Right cardiac atrium (tissue), 5 donors: ENCODE data around the gene SMARCB1. TPM values are rescaled to one million over a fixed set of nuclear protein-coding genes. Genes with fewer than 3 reads are reported as not detected.

Experiments used
- ATAC-seq, 2 donors: fragments of 200-7000 bp; cut with Tn5 transposase; one replicate each; pipeline versions ENCODE4 v1.8.0 to v1.9.1; 2020; ENCODE audit warnings: moderate library complexity in 2 of 2, mild to moderate bottlenecking in 1 of 2
- DNase-seq, 3 donors: peaks; one replicate each; pipeline ENCODE4 v3.0.0-alpha.2; 2020
- H3K27ac ChIP-seq: one replicate; pipeline ENCODE4 v1.5.1; 2013; ENCODE audit warnings: mild to moderate bottlenecking, low read length, control low read depth, moderate library complexity
- H3K27me3 ChIP-seq: one replicate; pipeline ENCODE4 v1.6.1; 2013; ENCODE audit not compliant: control insufficient read depth, insufficient read depth
- H3K4me1 ChIP-seq: one replicate; pipeline ENCODE4 v1.6.1; 2013; ENCODE audit warnings: low read length; ENCODE audit not compliant: control insufficient read depth, insufficient read depth
- H3K4me3 ChIP-seq: one replicate; pipeline ENCODE4 v1.5.1; 2013; ENCODE audit warnings: low read length, control low read depth
- H3K9me3 ChIP-seq: one replicate; pipeline ENCODE4 v1.6.1; 2013; ENCODE audit warnings: low read length; ENCODE audit not compliant: control insufficient read depth
- WGBS: extraction: QIAGEN DNeasy Blood & Tissue Kit; methylation state at CpG from one replicate; pipeline ENCODE4 v1.1.7; 2013; 5-methylcytosine and 5-hydroxymethylcytosine counted together
- intact Hi-C, 4 donors: fragments of 100-400 bp; cut with DNase I; formaldehyde crosslinking; loops; one replicate each; pipeline versions ENCODE4 v1.11.0 to v1.14.0; 2022 to 2023
- polyA plus RNA-seq: library from polyadenylated mRNA; stranded (reverse); fragments of 200-250 nt; gene quantifications from one replicate; pipeline ENCODE4 v1.2.3, GENCODE V29; 2013
- total RNA-seq, 4 donors: library from RNA; stranded (reverse); fragmentation: NEBNext Ultra II Directional; extraction: Animal tissue kit (Norgen Biotek cat#: 25700); gene quantifications; one replicate each; pipeline ENCODE4 v1.2.1, GENCODE V29; 2021
- donor health status: healthy with polysubstance abuse.
- donor health status: DM: no; HTN: yes; CAD: no.
- donor health status: DM: no; HTN: no; CAD: no.
- donor health status: DM: no; HTN: yes; CAD: no; lungs with severe emphysema.
- donor health status: DM: yes; HTN: yes; CAD: no.

The SMARCB1 gene
- total and polyA plus RNA-seq, 5 donors, result 41.1 to 55.9 (median 49.0) TPM

DNA sequence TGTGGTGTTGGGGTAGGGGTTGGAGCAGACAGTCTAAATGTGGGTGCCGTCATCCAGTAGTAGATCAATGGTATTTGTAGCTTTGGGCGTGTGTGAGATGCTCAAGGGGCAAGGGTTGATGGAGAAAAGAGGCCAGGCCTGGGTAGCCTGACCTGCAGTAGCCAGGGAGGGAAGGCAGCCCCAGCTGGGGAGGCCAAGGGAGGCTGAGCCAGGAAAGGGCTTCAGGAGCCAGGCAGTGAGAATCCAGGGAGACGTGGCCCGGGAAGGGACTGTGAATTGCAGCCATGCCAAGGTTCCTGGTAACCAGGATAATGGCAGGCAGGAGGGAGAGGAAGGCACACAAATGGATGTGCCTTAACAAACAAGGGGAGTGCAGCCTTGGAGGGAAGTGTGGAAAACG is 54.5 kb downstream of the SMARCB1 start:
- ATAC-seq (no peak), DNase-seq (peak in 2 of 3 donors; percentile 4 to 19)
- Histone ChIP-seq H3K4me1 (peaks cover 2% of the 10 kb centered on the region), H3K9me3 (no peaks in the 10 kb centered on the region), H3K27ac (no peak overlapping the region), H3K4me3 (no peak overlapping the region), H3K27me3 (no peaks in the 10 kb centered on the region)
- WGBS, result 63% methylated on average over 5 of the region's 5 CpGs
- intact Hi-C loops, result no loop called here

DNA sequence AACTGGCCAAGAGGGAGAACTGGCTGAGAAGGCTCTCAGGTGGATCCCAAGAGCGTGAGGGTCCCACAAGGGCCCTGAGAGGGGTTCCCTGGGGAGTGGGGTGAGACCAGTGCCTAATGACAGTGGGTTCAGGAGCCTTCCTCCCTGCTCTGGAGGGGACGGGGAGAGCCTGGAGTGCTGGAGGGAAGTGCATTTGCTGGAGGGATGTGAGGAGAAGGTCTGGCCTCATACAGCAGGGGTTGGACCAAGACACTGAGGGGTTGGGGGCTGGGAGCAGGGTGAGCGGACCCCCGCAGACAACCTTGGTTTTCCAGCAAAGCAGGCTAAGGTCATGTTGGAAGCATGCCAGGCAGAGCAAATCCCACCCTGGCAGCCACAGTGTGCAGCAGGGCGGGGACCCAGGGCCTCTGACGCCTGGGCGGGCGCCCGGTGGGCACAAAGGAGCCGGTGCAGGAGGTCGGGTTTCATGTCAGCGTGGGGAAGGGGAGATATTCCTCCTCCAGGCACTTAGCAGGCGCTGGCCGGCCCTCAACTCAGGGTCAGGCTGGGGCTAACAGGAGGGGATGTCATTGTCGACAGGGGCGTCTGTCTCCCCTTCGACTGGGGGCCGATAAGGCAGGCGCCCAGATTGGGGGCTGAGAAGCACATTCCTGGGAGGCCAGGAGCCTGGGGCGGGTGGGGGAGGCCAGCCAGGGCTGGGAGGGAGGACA is 55.1 kb downstream of the SMARCB1 start:
- intact Hi-C loops, result no loop called here
- H3K27ac ChIP-seq, result no peak overlapping the region
- peak in 2 of 3 donors; percentile 45 to 60 for DNase-seq
- WGBS, result 65% methylated on average over 20 of the region's 20 CpGs
- H3K27me3 ChIP-seq, result no peaks in the 10 kb centered on the region
- H3K4me3 ChIP-seq, result no peak overlapping the region
- ATAC-seq, result no peak
- no peaks in the 10 kb centered on the region for H3K4me1 ChIP-seq
- no peaks in the 10 kb centered on the region for H3K9me3 ChIP-seq

DNA sequence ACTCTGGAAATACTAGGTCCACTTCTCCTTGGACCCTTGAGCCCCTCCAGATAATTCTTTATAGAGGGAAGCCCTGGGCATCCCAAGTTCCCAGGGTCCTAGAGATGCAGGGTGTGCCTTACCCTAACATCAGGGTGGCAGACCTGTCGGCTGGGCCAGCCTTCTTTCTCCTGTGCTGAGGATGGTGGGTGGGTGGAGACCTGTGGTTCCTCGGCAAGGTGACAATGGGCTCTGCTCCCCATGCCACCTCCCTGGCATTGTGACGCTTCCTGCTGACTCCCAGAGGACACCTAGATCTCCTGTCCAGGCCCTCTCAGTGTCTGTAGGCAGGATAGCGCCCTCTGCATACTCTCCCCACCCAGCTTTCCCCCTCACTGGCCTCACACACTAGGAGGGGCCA is 55.8 kb downstream of the SMARCB1 start:
- Histone ChIP-seq H3K4me1 (no peaks in the 10 kb centered on the region), H3K27me3 (no peaks in the 10 kb centered on the region), H3K4me3 (no peak overlapping the region), H3K27ac (no peak overlapping the region), H3K9me3 (no peaks in the 10 kb centered on the region)
- WGBS, result 76% methylated on average over 4 of the region's 4 CpGs
- DNase-seq, result peak in 1 of 3 donors; percentile 20
- intact Hi-C loops, result no loop called here
- no peak for ATAC-seq

DNA sequence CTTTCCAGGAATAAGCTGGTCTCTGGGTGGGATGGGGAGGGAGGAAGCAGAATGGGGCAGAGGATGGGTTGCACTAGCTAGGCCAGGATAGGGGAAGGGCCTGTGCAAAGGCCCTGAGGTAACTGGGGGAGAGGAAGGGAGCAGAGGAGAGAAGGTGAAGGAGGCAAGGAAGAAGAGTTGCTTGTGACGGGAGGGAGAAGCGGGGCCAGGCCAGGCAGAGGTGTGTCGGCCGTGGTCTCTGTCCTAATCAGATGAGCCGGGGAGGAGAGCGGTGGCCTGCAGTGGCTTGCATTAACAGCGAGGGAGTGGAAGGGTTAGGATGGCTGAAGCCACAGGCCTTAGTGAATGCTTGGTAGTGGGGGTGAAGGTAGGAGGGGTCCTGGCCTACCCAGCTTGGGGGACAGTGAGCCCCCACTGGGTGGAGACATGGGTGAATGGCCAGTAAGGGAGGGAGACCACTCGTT is 58.0 kb downstream of the SMARCB1 start:
- intact Hi-C loops, result loop anchor here (5.0 kb wide), 3 partner anchors 72 to 302 kb away; partner anchors contain the start of genes CHCHD10 (in 3 of the 4) and MMP11 (in 1 of the 4)
- WGBS, result 78% methylated on average over 8 of the region's 8 CpGs
- no peak for ATAC-seq
- H3K27me3 ChIP-seq, result no peaks in the 10 kb centered on the region
- no peak overlapping the region for H3K4me3 ChIP-seq
- H3K27ac ChIP-seq, result no peak overlapping the region
- peak in 2 of 3 donors; percentile 34 to 36 for DNase-seq
- no peaks in the 10 kb centered on the region for H3K9me3 ChIP-seq
- H3K4me1 ChIP-seq, result no peaks in the 10 kb centered on the region

DNA sequence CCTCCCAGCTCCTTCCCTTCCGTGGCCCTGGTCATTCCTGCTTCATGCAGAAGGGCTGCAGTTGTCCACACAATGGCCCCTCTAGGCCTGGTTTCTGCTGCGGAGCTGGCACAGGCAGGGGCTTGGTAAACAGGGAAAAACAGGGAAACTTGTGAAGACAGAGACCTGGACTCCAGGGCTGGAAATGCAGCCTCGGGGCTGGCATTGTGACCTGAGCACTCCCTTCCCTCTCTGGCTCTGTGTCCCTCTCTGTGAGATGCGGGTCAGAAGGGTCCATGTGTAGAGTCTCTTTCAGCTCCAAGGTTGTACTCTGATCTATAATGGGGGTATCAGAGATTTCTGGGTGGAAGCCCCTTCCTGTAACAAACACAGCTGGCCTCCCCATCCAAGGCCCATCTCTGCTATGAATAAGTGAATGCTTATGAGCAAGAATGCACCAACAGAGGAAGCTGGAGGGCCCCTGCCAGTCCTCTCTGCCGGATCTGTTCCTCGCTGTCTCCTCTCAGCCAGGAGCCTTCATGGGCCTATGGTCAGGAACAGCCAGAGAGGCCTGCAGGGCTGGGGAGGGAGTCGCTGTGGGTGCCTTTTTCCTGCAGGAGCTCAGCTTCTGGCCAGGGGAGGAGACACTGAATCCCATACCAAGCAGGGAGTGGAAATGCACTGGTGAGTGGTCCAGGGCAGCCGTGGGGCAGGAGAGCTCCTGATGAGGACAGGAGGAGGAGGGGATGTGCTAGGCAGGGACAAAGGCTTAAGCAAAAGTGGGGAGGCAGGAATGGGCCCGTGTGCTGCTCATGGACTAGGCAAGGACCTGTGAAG is 58.7 kb downstream of the SMARCB1 start:
- peak overlapping the region; percentile 19 for H3K27ac ChIP-seq
- DNase-seq, result peak in 1 of 3 donors; percentile 61
- ATAC-seq, result no peak
- WGBS, result 59% methylated on average over 9 of the region's 9 CpGs
- H3K9me3 ChIP-seq, result no peaks in the 10 kb centered on the region
- H3K4me3 ChIP-seq, result no peak overlapping the region
- no peaks in the 10 kb centered on the region for H3K4me1 ChIP-seq
- H3K27me3 ChIP-seq, result no peaks in the 10 kb centered on the region
- intact Hi-C loops, result loop anchor here (5.0 kb wide), 3 partner anchors 73 to 303 kb away; partner anchors contain the start of genes CHCHD10 (in 3 of the 4) and MMP11 (in 1 of the 4)

DNA sequence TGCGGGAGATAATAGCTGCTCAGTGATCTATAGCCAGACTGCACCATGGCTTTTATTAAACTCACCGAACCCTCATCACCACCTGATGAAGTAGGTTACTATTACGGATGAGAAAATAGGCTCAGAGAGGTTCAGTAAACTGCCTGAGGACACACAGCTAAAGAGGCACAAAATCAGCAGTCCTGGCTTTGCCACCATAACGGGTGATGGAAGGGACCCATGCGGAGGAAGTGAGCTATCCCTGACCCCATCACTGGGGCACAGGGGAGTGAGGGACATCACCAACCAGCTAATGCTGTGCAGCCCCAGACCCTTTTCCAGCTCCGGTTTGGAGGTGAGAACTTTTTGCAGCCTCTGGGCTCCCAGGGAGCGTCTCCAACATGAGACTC is 59.3 kb downstream of the SMARCB1 start:
- no peak for DNase-seq
- ATAC-seq, result no peak
- no peaks in the 10 kb centered on the region for H3K4me1 ChIP-seq
- no peaks in the 10 kb centered on the region for H3K27me3 ChIP-seq
- 63% methylated on average over 7 of the region's 7 CpGs for WGBS
- no peaks in the 10 kb centered on the region for H3K9me3 ChIP-seq
- intact Hi-C loops, result loop anchor here (5.0 kb wide), 3 partner anchors 74 to 304 kb away; partner anchors contain the start of genes CHCHD10 (in 3 of the 4) and MMP11 (in 1 of the 4)
- no peak overlapping the region for H3K4me3 ChIP-seq
- H3K27ac ChIP-seq, result peak overlapping the region; percentile 34

DNA sequence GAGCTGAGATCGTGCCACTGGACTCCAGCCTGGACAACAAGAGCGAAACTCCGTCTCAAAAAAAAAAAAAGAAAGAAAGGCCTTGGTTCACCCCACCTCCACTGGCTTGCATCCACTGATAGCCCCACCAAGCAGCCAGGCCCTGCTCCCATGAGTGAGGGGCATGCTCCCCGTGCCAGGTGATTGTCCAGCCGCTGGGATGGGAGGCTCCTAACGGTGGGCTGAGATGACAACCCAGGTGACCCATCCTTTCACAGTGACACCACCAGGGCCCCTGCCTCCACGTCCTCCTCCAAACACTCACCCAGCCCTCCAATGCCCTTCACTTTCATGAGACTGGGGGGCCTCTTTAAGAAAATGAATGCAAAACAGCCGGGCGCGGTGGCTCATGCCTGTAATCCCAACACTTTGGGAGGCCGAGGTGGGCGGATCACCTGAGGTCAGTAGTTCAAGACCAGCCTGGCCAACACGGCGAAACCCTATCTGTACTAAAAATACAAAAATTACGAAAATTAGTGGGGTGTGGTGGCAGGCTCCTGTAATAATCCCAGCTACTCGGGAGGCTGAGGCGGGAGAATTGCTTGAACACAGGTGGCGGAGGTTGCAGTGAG is 60.6 kb downstream of the SMARCB1 start:
- 82% methylated on average over 18 of the region's 18 CpGs for WGBS

DNA sequence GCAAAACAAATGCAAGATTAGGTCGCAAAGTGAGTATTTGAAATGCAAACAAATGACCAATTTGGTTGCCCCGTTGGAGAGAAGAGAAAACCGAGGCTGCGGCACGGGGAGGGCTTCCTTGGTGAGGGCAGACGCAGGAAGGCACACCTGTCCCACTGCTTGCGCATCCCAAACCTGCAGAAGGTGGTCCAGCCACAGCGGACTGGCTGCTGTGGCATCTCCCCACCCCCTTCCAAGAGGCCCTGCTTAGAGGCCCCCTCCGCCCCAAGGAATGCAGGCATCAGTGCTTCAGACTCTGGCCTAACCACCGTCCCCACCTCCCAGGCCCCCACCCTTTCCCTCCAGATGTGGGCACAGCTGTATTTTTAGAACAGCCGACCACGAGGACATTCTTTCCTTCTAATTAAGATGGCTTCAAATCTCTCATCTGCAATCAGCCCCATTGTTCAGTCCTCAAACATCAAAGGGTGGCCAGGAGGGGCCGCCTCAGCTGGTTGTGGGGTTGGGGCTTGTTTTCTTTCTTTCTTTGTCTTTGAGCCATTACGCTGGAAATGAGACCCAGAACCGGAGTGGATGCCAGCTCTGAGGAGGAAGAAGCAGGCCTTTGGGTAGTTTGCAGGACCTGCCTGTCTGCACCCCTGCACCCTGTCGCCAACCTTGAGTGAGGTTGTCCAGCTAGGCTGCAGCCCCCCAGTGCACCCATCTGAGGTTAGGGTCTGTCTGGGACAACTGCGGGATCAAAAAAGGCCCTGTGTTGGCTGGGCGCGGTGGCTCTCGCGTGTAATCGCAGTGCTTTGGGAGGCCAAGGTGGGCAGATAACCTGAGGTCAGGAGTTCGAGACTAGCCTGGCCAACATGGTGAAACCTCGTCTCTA is 61.5 kb downstream of the SMARCB1 start:
- DNase-seq (peak in 1 of 3 donors; percentile 56), ATAC-seq (no peak)
- Histone ChIP-seq H3K27ac (no peak overlapping the region), H3K27me3 (no peaks in the 10 kb centered on the region), H3K4me1 (no peaks in the 10 kb centered on the region), H3K4me3 (no peak overlapping the region), H3K9me3 (no peaks in the 10 kb centered on the region)
- intact Hi-C loops, result loop anchor here (5.0 kb wide), 3 partner anchors 76 to 306 kb away; partner anchors contain the start of genes CHCHD10 (in 3 of the 4) and MMP11 (in 1 of the 4)
- WGBS, result 84% methylated on average over 24 of the region's 24 CpGs

More for the DNA sequence above, 60.6 kb downstream of the SMARCB1 start:
- no peaks in the 10 kb centered on the region for H3K4me1 ChIP-seq
- ATAC-seq (no peak), DNase-seq (peak in 2 of 3 donors; percentile 28 to 33)
- no peaks in the 10 kb centered on the region for H3K9me3 ChIP-seq
- intact Hi-C loops, result loop anchor here (5.0 kb wide), 3 partner anchors 75 to 305 kb away; partner anchors contain the start of genes CHCHD10 (in 3 of the 4) and MMP11 (in 1 of the 4)
- no peaks in the 10 kb centered on the region for H3K27me3 ChIP-seq
- H3K27ac ChIP-seq, result no peak overlapping the region
- no peak overlapping the region for H3K4me3 ChIP-seq

DNA sequence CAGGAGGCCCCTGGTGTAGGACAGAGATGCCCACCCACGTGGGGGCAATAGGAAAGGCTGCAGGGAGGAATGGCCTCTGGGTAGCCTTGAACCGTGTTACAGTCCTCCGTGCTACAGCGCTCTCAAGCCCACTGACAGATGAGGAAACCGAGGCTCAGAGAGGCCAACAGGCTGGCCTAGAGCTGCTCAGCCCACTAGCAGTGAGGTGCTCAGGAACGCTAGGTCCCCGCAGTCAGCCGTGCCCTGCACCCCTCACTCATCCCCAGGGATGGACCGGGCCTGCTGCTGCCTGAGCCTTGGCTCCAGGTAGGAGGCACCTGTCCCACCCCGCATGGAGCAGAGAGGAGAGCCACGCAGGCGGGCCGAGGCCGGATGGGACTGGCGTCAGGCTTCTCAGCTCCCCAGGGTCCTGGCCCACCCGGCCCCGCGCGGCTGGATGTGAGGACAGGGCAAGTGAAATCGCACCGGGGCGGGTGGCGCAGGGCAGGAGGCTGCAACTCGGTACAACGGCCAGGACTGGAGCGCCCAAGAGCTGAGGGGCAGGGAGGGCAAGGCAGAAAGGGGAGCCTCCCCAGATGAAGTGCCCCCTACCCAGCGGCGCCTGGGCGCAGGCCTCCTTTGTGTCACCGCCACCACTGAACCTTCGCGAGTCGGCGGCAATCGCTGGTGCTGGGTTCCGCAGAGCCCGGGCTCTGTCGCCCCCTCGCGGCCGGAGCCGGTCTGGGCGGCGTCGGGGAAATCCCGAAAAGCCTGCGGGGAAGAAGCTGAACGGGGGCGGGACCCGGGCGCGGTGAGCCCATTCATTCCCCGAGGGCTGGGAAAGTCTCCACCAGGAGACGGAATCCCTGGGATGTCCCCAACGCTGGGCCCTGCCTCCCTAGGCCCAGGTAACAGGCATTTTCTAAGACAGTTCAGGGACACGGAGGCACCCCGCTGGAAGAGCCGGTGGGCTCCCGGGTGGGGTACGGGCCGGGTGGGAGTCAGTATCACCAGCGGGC is 62.5 kb downstream of the SMARCB1 start:
- no peaks in the 10 kb centered on the region for H3K27me3 ChIP-seq
- 24% methylated on average over 62 of the region's 62 CpGs for WGBS
- intact Hi-C loops, result loop anchor here (5.0 kb wide), 3 partner anchors 77 to 307 kb away; partner anchors contain the start of genes CHCHD10 (in 3 of the 4) and MMP11 (in 1 of the 4)

More for the DNA sequence above, 62.5 kb downstream of the SMARCB1 start:
- H3K27ac ChIP-seq, result no peak overlapping the region
- ATAC-seq, result peak; percentile 67 to 78
- H3K4me1 ChIP-seq, result no peaks in the 10 kb centered on the region
- H3K9me3 ChIP-seq, result no peaks in the 10 kb centered on the region
- no peak overlapping the region for H3K4me3 ChIP-seq
- peak; percentile 79 to 94 (median 94) for DNase-seq
